Liver (tissue), 3 donors: ENCODE data around the gene CYP2A7.
"Not testable (repeated sequence)": the region's sequence is repeated elsewhere in the genome, so short reads cannot be mapped to it uniquely, and the experiment has no call there.

Source experiments
- EGR1 ChIP-seq, 2 donors: IDR thresholded peaks; 2 replicates each; pipeline ENCODE4 v1.6.1; 2016 to 2018; ENCODE audit warnings: antibody characterized with exemption in 2 of 2, low read depth in 2 of 2
- MAX ChIP-seq: IDR thresholded peaks from 2 replicates; pipeline ENCODE4 v1.6.1; 2016; ENCODE audit warnings: antibody characterized with exemption
- RAD21 ChIP-seq, 2 donors: IDR thresholded peaks; 2 replicates each; pipeline ENCODE4 v1.6.1; 2016; ENCODE audit warnings: antibody characterized with exemption in 2 of 2, mild to moderate bottlenecking in 2 of 2
- TAF1 ChIP-seq: conservative IDR thresholded peaks from 2 replicates; pipeline ENCODE4 v1.6.1; 2016; ENCODE audit warnings: antibody characterized with exemption, mild to moderate bottlenecking
- YY1 ChIP-seq: IDR thresholded peaks from 2 replicates; pipeline ENCODE4 v1.6.1; 2016; ENCODE audit warnings: antibody characterized with exemption, mild to moderate bottlenecking
- TF ChIP-seq, protein P1 (sequence below): fragments of 150-350 bp; IDR thresholded peaks from 2 replicates; pipeline ENCODE4 v1.5.1; 2017; ENCODE audit warnings: improper control_type of control experiment, low read depth, low read length; ENCODE audit not compliant: missing input control
- donor health status: healthy.
- donor health status: healthy.

- TF ChIP-seq, protein P1, sequence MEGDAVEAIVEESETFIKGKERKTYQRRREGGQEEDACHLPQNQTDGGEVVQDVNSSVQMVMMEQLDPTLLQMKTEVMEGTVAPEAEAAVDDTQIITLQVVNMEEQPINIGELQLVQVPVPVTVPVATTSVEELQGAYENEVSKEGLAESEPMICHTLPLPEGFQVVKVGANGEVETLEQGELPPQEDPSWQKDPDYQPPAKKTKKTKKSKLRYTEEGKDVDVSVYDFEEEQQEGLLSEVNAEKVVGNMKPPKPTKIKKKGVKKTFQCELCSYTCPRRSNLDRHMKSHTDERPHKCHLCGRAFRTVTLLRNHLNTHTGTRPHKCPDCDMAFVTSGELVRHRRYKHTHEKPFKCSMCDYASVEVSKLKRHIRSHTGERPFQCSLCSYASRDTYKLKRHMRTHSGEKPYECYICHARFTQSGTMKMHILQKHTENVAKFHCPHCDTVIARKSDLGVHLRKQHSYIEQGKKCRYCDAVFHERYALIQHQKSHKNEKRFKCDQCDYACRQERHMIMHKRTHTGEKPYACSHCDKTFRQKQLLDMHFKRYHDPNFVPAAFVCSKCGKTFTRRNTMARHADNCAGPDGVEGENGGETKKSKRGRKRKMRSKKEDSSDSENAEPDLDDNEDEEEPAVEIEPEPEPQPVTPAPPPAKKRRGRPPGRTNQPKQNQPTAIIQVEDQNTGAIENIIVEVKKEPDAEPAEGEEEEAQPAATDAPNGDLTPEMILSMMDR = not testable (repeated sequence)
- not testable (repeated sequence) for TF ChIP-seq EGR1 (IDR thresholded peaks at IDR 0.05; ENCODE audit: low read depth in 2 of 2); MAX; YY1; TAF1; RAD21 (IDR thresholded peaks at IDR 0.05)
Observed at GRCh38 chr19:40926276-40926675, 44.2 kb upstream of the CYP2A7 start.
